HepG2 (cell line): ENCODE results near the gene CCDC33. TPM values are rescaled to one million over a fixed set of nuclear protein-coding genes. Genes with fewer than 3 reads are reported as not detected.

Experiments
- BRD4 ChIP-seq: sonication (generic); formaldehyde crosslinking; IDR thresholded peaks from 2 replicates; pipeline ENCODE4 v1.4.0; 2020; ENCODE audit warnings: missing genetic modification reagents
- CSRNP2 ChIP-seq: sonication (generic); formaldehyde crosslinking; conservative IDR thresholded peaks from 2 replicates; pipeline ENCODE4 v1.8.0; 2022; ENCODE audit warnings: low read depth, missing genetic modification reagents
- FIP1L1 ChIP-seq: fragments of 200-400 bp; formaldehyde crosslinking; IDR thresholded peaks from 2 replicates; pipeline ENCODE4 v1.6.1; 2018; ENCODE audit warnings: low read depth, mild to moderate bottlenecking, low read length, moderate library complexity, borderline replicate concordance; ENCODE audit not compliant: insufficient read depth
- HMGXB4 ChIP-seq, 2 experiments: sonication (generic) in 1 of 2; formaldehyde crosslinking in 1 of 2; IDR thresholded peaks; 2 replicates each; pipeline versions ENCODE4 v1.4.0 to v1.6.1; 2018 to 2020; ENCODE audit warnings: missing genetic modification reagents in 2 of 2, borderline replicate concordance in 1 of 2, low read depth in 1 of 2, mild to moderate bottlenecking in 1 of 2, missing biosample characterization in 1 of 2
- ISL2 ChIP-seq: sonication (generic); formaldehyde crosslinking; IDR thresholded peaks from 2 replicates; pipeline ENCODE4 v1.5.0; 2020; ENCODE audit warnings: missing genetic modification reagents
- KDM5A ChIP-seq: fragments of 200-600 bp; sonication (generic); IDR thresholded peaks from 2 replicates; pipeline ENCODE4 v1.7.0; 2018; ENCODE audit warnings: antibody characterized with exemption, mild to moderate bottlenecking, low read length, borderline replicate concordance
- RBM22 ChIP-seq: fragments of 200-400 bp; formaldehyde crosslinking; optimal IDR thresholded peaks from 2 replicates; pipeline ENCODE3; 2017; ENCODE audit warnings: mild to moderate bottlenecking, low read length, moderate library complexity
- SMAD1 ChIP-seq: sonication (generic); formaldehyde crosslinking; IDR thresholded peaks from 2 replicates; pipeline ENCODE4 v1.4.0; 2020; ENCODE audit warnings: missing genetic modification reagents, low read depth, mild to moderate bottlenecking, borderline replicate concordance
- SP2 ChIP-seq: sonication (generic); formaldehyde crosslinking; IDR thresholded peaks from 2 replicates; pipeline ENCODE4 v1.5.1; 2020; ENCODE audit warnings: mild to moderate bottlenecking, missing genetic modification reagents
- STAG1 ChIP-seq: sonication (generic); formaldehyde crosslinking; IDR thresholded peaks from 2 replicates; pipeline ENCODE4 v1.4.0; 2020; ENCODE audit warnings: missing genetic modification reagents
- TOE1 ChIP-seq: sonication (generic); formaldehyde crosslinking; IDR thresholded peaks from 2 replicates; pipeline ENCODE4 v1.4.0; 2020; ENCODE audit warnings: mild to moderate bottlenecking, missing genetic modification reagents
- ZFP37 ChIP-seq: sonication (generic); formaldehyde crosslinking; IDR thresholded peaks from 2 replicates; pipeline ENCODE4 v1.4.0; 2020; ENCODE audit warnings: missing genetic modification reagents, borderline replicate concordance
- ZNF142 ChIP-seq: sonication (generic); formaldehyde crosslinking; IDR thresholded peaks from 2 replicates; pipeline ENCODE4 v1.4.0; 2020; ENCODE audit warnings: missing genetic modification reagents
- ZNF234 ChIP-seq: sonication (generic); formaldehyde crosslinking; conservative IDR thresholded peaks from 2 replicates; pipeline ENCODE4 v1.5.1; 2020; ENCODE audit warnings: mild to moderate bottlenecking, missing genetic modification reagents
- ZNF619 ChIP-seq: sonication (generic); formaldehyde crosslinking; IDR thresholded peaks from 2 replicates; pipeline ENCODE4 v1.4.0; 2020; ENCODE audit warnings: mild to moderate bottlenecking, missing genetic modification reagents
- ZNF660 ChIP-seq: sonication (generic); formaldehyde crosslinking; IDR thresholded peaks from 2 replicates; pipeline ENCODE4 v1.5.1; 2020; ENCODE audit warnings: mild to moderate bottlenecking, low read depth, missing genetic modification reagents, borderline replicate concordance
- ZNF775 ChIP-seq: sonication (generic); formaldehyde crosslinking; IDR thresholded peaks from 2 replicates; pipeline ENCODE4 v1.4.0; 2020; ENCODE audit warnings: missing genetic modification reagents, mild to moderate bottlenecking, moderate library complexity, borderline replicate concordance
- ZNF784 ChIP-seq: sonication (generic); formaldehyde crosslinking; IDR thresholded peaks from 2 replicates; pipeline ENCODE4 v1.5.1; 2020; ENCODE audit warnings: missing genetic modification reagents, mild to moderate bottlenecking, borderline replicate concordance
- polyA plus RNA-seq, 8 experiments: library from polyadenylated mRNA; depleted of rRNA in 3 of 8; stranded (reverse) in 7 of 8; unstranded in 1 of 8; fragments of >200 nt; fragmentation: Illumina TruSeq in 4 of 8; extraction: Trizol in 4 of 8; gene quantifications; 2 replicates each; pipeline versions ENCODE4 v1.2.1 to v1.2.3, GENCODE V29; 2011 to 2016; ENCODE audit warnings: low read depth in 4 of 8, missing spikeins in 1 of 8, mixed read lengths in 1 of 8; ENCODE audit not compliant: insufficient read depth in 1 of 8
- total RNA-seq, 5 experiments: library from RNA; depleted of rRNA; stranded (reverse); fragments of >200 nt; fragmentation: Illumina TruSeq; extraction: Trizol; gene quantifications; 2 replicates each; pipeline ENCODE4 v1.2.3, GENCODE V29; 2016; ENCODE audit warnings: low read depth in 1 of 5

Gene CCDC33
- total and polyA plus RNA-seq, 2 of the 13 experiments (the other 11 are each of a cell fraction or from before 2014, with no cell fraction given): 0.30 TPM; not detected in 1

GRCh38 chr15:74365598-74366445 lies 129.7 kb downstream of the CCDC33 start (continued):
- no peak; the same call in 1 of the 2 replicates for TF ChIP-seq BRD4 (CRISPR knock-in tag)
- TF ChIP-seq ZNF660 (CRISPR knock-in tag): no peak
- no peak for TF ChIP-seq ZFP37 (CRISPR knock-in tag)
- no peak for TF ChIP-seq KDM5A
- no peak for TF ChIP-seq FIP1L1
- no peak for TF ChIP-seq STAG1
- peak; percentile 45 for TF ChIP-seq ISL2 (CRISPR knock-in tag)
- no peak for TF ChIP-seq TOE1 (CRISPR knock-in tag)
- TF ChIP-seq ZNF234 (CRISPR knock-in tag): no peak
- TF ChIP-seq ZNF775 (CRISPR knock-in tag): no peak
- peak; percentile 85; the same call in 1 of the 2 replicates for TF ChIP-seq ZNF784
- TF ChIP-seq CSRNP2: no peak
- 0 out of 2 replicates have a peak, but pooled peaks have one; percentile 21 for TF ChIP-seq ZNF142 (CRISPR knock-in tag)
- no peak for TF ChIP-seq ZNF619 (CRISPR knock-in tag)
- TF ChIP-seq SMAD1 (CRISPR knock-in tag): 0 out of 2 replicates have a peak, but pooled peaks have one; percentile 44
- peak; percentile 49 to 84; a peak in 3 of 4 replicates for TF ChIP-seq HMGXB4 (CRISPR knock-in tag; IDR thresholded peaks at IDR 0.05; ENCODE audit: borderline replicate concordance in 1 of 2, low read depth in 1 of 2)
- no peak for TF ChIP-seq SP2 (CRISPR knock-in tag)
- no peak for TF ChIP-seq RBM22
